BJ (cell line): ENCODE data around the gene TRIM27. TPM values are rescaled to one million over a fixed set of nuclear protein-coding genes. Genes with fewer than 3 reads are reported as not detected.

ENCODE experiments used
- CTCF ChIA-PET: fragments of 350-600 bp; formaldehyde crosslinking; extraction: SDS; loops from one replicate; lab custom pipeline; 2021; ENCODE audit warnings: antibody characterized with exemption, inconsistent platforms; lab: Yijun Ruan, JAX
- POLR2A ChIA-PET: fragments of 300-600 bp; sonication (Branson Sonifier 250); formaldehyde crosslinking; extraction: SDS; loops from one replicate; lab custom pipeline; 2021; ENCODE audit warnings: antibody characterized with exemption; lab: Charles Lee
- DNase-seq: peaks from one replicate; pipeline ENCODE4 v3.0.0-alpha.2; 2011; ENCODE audit warnings: low read depth
- H3K27me3 ChIP-seq: 2 replicates; pipeline ENCODE4 v1.6.0; 2011; ENCODE audit warnings: low read length; ENCODE audit not compliant: control insufficient read depth, insufficient read depth
- H3K36me3 ChIP-seq: 2 replicates; pipeline ENCODE4 v1.5.1; 2011; ENCODE audit warnings: low read length; ENCODE audit not compliant: control insufficient read depth, insufficient read depth
- H3K4me3 ChIP-seq: 2 replicates; pipeline ENCODE4 v1.5.1; 2011; ENCODE audit warnings: low read depth, mild to moderate bottlenecking, control low read depth, low read length
- polyA plus RNA-seq: library from polyadenylated mRNA; depleted of rRNA; stranded (reverse); fragments of >200 nt; gene quantifications from 2 replicates; pipeline ENCODE4 v1.2.3, GENCODE V29; 2011
- TF ChIP-seq, protein P1 (sequence below): IDR thresholded peaks from 2 replicates; pipeline ENCODE4 v1.5.1; 2011; ENCODE audit warnings: low read depth, mild to moderate bottlenecking, control low read depth, inconsistent platforms, low read length, moderate library complexity; ENCODE audit not compliant: insufficient read depth

Gene TRIM27
- polyA plus RNA-seq, 1 experiment: 47.3 TPM

DNA sequence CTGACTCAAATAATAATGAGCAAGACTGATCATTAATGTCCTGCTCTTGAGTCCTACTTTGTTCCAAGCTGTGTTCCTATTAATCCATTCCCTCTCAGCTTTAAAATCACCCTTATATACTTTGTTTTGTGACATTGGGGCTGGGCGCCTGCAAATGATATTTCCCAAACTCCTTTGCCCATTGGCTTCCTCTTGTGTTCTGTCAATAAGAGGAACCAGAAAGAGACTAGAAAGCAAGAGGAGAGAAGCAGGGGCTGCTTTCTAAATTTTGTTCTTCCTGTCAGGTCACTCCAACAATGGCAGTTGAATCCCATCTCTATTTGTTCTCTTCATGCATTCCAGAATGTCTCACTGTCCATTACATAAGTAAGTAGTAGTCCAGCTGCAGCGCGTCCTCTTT is 21.6 kb upstream of the TRIM27 start:
- TF ChIP-seq, protein P1, sequence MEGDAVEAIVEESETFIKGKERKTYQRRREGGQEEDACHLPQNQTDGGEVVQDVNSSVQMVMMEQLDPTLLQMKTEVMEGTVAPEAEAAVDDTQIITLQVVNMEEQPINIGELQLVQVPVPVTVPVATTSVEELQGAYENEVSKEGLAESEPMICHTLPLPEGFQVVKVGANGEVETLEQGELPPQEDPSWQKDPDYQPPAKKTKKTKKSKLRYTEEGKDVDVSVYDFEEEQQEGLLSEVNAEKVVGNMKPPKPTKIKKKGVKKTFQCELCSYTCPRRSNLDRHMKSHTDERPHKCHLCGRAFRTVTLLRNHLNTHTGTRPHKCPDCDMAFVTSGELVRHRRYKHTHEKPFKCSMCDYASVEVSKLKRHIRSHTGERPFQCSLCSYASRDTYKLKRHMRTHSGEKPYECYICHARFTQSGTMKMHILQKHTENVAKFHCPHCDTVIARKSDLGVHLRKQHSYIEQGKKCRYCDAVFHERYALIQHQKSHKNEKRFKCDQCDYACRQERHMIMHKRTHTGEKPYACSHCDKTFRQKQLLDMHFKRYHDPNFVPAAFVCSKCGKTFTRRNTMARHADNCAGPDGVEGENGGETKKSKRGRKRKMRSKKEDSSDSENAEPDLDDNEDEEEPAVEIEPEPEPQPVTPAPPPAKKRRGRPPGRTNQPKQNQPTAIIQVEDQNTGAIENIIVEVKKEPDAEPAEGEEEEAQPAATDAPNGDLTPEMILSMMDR: no peak
- POLR2A ChIA-PET: no interaction called here
- no peaks in the 10 kb centered on the region for H3K27me3 ChIP-seq
- no peak overlapping the region for H3K4me3 ChIP-seq
- DNase-seq: no peak
- H3K36me3 ChIP-seq: no peaks in the 10 kb centered on the region
- CTCF ChIA-PET: interaction anchor here (1.0 kb wide), 1 partner anchor 73 kb away, joined by 3 read pairs; no protein-coding TSS in a partner anchor

DNA sequence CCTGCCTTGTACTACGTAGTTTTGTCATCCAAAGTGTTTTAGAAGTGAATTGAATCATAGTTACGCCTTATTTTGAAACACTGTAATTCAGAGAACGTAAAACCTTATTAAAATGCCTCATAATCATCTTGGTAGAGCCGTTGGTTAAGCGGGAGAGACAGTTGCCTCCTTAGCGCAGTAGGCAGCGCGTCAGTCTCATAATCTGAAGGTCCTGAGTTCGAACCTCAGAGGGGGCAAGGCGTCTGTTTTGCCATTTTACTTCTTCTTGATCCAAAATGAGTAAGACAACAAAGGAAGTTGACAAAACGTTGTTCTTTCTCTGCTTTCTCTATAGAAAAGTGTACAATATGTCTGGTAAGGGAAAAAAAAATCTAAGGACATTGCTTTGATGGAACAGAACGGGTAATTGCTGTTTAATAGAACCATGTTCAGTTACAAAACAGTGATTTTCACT is 20.7 kb upstream of the TRIM27 start:
- Histone ChIP-seq H3K4me3 (peak overlapping the region; percentile 46), H3K36me3 (no peaks in the 10 kb centered on the region), H3K27me3 (no peaks in the 10 kb centered on the region)
- ChIA-PET CTCF (no interaction called here), POLR2A (no interaction called here)
- peak; percentile 49 for DNase-seq
- TF ChIP-seq, protein P1: no peak

DNA sequence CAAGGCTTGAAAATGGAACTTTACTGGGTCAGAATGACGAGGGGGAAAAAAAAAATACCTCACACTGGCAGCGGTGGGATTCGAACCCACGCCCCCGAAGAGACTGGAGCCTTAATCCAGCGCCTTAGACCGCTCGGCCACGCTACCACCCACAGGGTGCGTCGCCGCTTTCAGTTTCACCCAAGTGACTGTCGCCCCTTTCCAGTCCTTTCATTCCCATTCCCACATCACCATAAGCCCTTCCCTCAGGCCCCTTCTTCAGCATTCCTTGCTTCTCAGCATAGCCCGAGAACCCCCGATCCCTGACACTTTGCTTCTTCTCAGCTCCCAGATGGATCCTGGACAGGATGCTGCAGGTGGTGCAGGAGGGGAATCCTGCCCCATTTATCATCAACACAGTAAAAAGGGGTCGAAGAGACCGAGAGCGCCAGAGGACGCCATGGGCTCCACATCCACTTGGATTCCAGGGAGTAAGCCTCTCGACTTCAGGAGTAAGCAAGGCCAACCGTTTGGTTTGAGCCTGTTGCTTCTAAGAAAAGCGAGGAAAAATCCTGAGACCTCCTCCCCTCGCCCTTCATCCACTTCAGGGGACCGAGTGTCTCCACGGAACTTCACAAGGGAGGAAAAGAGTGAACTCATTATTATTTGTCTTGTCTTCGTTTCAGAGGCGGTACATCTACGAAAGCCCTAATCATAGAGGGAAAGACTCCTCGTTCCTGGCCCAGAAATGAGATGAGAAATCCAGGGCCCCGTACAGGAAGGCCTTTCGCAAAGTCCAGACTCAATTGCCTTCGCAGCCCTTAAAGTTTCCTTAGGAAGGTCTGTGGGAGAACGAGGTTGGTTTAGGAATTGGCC is 20.0 kb upstream of the TRIM27 start:
- TF ChIP-seq, protein P1: no peak
- DNase-seq: no peak
- CTCF ChIA-PET: interaction anchor here (0.6 kb wide), 2 partner anchors 57 to 70 kb away, joined by 3 read pairs; no protein-coding TSS in a partner anchor
- Histone ChIP-seq H3K4me3 (peak overlapping the region; percentile 46), H3K27me3 (no peaks in the 10 kb centered on the region), H3K36me3 (no peaks in the 10 kb centered on the region)
- POLR2A ChIA-PET: no interaction called here

DNA sequence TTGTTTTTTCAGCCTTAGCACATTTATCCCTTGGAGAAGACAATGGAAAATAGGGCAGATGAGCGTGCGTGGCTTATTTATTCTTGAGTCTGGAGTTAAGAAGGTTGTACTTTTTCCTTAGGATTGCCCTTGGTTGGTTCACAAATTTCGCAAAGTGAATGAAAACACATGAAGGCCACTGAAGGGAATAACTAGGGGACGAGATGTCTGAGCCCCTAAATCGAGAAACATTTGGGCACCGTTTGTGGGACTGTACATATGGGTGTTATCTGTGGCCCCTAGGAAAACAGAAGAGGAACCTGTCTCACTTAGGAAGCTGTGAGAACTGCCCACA is 19.4 kb upstream of the TRIM27 start:
- H3K4me3 ChIP-seq: peak overlapping the region; percentile 46; the same call in 1 of the 2 replicates
- H3K36me3 ChIP-seq: no peaks in the 10 kb centered on the region
- TF ChIP-seq, protein P1: no peak
- CTCF ChIA-PET: interaction anchor here (0.6 kb wide), 2 partner anchors 56 to 71 kb away, joined by 3 read pairs; no protein-coding TSS in a partner anchor
- no peaks in the 10 kb centered on the region for H3K27me3 ChIP-seq
- DNase-seq: no peak
- POLR2A ChIA-PET: no interaction called here

DNA sequence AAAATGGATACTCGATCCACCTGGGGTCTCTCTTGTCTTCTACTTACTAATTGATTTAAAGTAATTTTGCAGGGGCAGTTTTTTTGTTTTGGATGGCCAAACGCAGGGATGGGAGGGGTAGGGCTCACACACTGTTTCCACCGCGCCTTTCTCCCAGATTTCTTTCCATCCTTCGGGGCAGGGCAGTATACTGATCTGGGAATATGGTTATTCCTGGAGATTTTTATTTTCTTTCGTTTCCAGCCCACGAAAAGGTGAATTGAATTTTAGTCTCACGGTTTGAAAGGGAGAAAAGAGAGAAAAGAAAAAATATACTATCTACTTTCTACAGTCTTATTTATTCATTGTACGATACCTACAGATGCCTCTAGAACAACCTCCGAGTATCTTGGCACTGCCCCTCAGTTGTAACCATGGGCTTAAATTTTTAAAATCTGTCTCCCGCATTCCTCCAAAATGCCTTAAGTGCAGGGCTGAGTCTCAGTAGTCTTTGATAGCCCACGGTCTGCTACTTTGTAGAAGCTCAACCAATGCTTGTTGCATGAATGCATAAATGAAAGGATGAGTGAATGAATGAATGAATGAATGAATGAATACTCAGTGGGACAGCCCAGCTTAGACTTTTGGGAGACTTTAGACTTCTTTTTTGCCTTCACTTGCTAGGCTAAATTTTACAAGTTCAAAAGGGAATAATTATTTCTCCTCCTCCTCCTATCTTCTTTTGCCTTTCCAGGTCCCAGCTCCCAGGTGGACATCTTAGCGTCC is 18.1 kb upstream of the TRIM27 start:
- POLR2A ChIA-PET: no interaction called here
- CTCF ChIA-PET: interaction anchor here (0.6 to 1.0 kb wide), 4 partner anchors 10 to 75 kb away, joined by 3 read pairs; no protein-coding TSS in a partner anchor
- H3K4me3 ChIP-seq: peak overlapping the region; percentile 53
- no peak for DNase-seq
- TF ChIP-seq, protein P1: no peak
- no peaks in the 10 kb centered on the region for H3K27me3 ChIP-seq
- H3K36me3 ChIP-seq: no peaks in the 10 kb centered on the region
